T-helper 1 cell (primary cell): ENCODE results near the gene CFC1B.
"Not testable (repeated sequence)": the region's sequence is repeated elsewhere in the genome, so short reads cannot be mapped to it uniquely, and the experiment has no call there.

Source experiments
- DNase-seq, 5 donors: peaks; one replicate each; pipeline ENCODE4 v3.0.0-alpha.2; 2012 to 2020

Gene CFC1B

GRCh38 chr2:130571929-130572328, 50.9 kb downstream of the CFC1B start:
- not testable (repeated sequence) for DNase-seq

GRCh38 chr2:130574230-130574629, 53.2 kb downstream of the CFC1B start:
- DNase-seq, result not testable (repeated sequence)

GRCh38 chr2:130576209-130576784, 55.3 kb downstream of the CFC1B start:
- not testable (repeated sequence) for DNase-seq

GRCh38 chr2:130577559-130577958, 56.5 kb downstream of the CFC1B start:
- not testable (repeated sequence) for DNase-seq
